Gastrocnemius medialis (tissue), 4 donors: ENCODE data around the gene PGLYRP3.

ENCODE experiments used
- CTCF ChIP-seq, 5 experiments: fragments of 450-650 bp in 3 of 5; fragments of 200-600 bp in 2 of 5; sonication (generic) in 2 of 5; IDR thresholded peaks in 4 of 5; conservative IDR thresholded peaks in 1 of 5; 1 replicate in 4 of 5; 2 replicates in 1 of 5; pipeline ENCODE4 v1.5.1; 2016 to 2019; ENCODE audit warnings: antibody characterized with exemption in 5 of 5, mild to moderate bottlenecking in 3 of 5, moderate library complexity in 3 of 5
- POLR2A ChIP-seq, 2 donors: fragments of 450-650 bp; IDR thresholded peaks; one replicate each; pipeline ENCODE4 v1.6.1; 2017; ENCODE audit warnings: antibody characterized with exemption in 2 of 2, mild to moderate bottlenecking in 2 of 2, moderate library complexity in 2 of 2

DNA sequence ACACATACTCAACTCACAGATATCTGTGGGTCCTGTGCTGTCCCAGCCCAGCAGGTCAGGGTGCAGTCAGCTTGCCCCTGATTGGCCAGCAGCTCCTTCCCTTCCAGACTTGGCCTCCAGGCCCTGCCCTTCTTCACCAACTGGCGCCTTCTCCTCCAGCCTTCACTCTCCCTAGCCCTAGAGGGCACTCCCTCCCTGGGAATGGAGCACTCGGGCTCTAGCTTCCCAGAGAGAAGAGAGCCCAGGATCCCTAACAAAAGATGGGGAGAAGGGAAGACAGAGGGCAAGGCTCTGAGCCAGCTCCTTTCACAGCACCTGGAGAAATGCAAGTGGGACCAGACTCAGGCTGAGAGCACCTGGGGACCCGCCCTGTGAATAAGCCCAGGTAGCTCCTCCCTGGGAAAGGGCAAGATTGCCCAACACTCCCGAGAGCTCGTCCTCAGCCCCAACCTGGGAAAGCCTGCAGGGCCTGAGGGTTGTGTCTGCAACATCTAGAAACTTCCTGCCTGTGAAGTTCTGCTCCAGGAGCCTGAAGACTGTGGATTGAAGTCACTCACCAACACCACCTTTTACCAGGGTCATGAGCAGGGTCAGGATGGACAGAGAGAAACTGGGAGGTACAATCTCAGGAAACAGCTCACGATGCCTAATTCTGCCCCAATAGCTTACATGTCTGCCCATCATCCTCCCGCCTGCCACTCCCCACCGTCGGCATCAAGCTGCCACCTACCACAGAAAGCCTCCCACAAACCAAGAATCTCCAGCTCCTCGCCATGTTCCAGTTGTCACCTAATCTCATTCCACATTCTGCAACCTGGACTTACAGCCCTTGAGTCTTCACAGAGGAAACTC, 36.0 kb upstream of the PGLYRP3 start, which contains the start of gene PGLYRP4:
- TF ChIP-seq CTCF (IDR thresholded peaks at IDR 0.05 in 4 of 5, conservative IDR thresholded peaks at IDR 0.05 in 1 of 5) (no peak), POLR2A (IDR thresholded peaks at IDR 0.05) (no peak)
